ENCODE data around the gene SPATA13.

SPATA13 gene

GRCh38 chr13:24122569-24122968, 38.0 kb upstream of the SPATA13 start:
- POLR2A ChIA-PET, result no interaction called here

GRCh38 chr13:24123761-24124160, 36.8 kb upstream of the SPATA13 start:
- CTCF ChIA-PET, result no interaction called here
- no peak for DNase-seq (ENCODE audit: extremely low spot score)
- no peak for TF ChIP-seq CTCF (IDR thresholded peaks at IDR 0.05; ENCODE audit: control extremely low read depth, extremely low read depth, low read depth, missing control alignments)
- POLR2A ChIA-PET, result no interaction called here

More at GRCh38 chr13:24122569-24122968, 38.0 kb upstream of the SPATA13 start:
- CTCF ChIA-PET, result interaction anchor here (1.4 to 1.6 kb wide), 2 partner anchors 13 to 19 kb away, joined by 3 to 4 read pairs; no protein-coding TSS in a partner anchor
- no peak for DNase-seq (ENCODE audit: extremely low spot score)
- TF ChIP-seq CTCF (IDR thresholded peaks at IDR 0.05; ENCODE audit: control extremely low read depth, extremely low read depth, low read depth, missing control alignments), result no peak

- DNase-seq (ENCODE audit: extremely low spot score), result peak; percentile 72
- CTCF ChIA-PET, result no interaction called here
- POLR2A ChIA-PET, result no interaction called here
- TF ChIP-seq CTCF (IDR thresholded peaks at IDR 0.05; ENCODE audit: control extremely low read depth, extremely low read depth, low read depth, missing control alignments), result no peak
Observed at GRCh38 chr13:24124789-24125476, 35.6 kb upstream of the SPATA13 start.

GRCh38 chr13:24127116-24127631, 33.3 kb upstream of the SPATA13 start:
- ChIA-PET POLR2A (no interaction called here), CTCF (interaction anchor here (0.9 to 1.6 kb wide), 4 partner anchors 11 to 108 kb away, joined by 3 to 5 read pairs (median 4); no protein-coding TSS in a partner anchor)
- TF ChIP-seq CTCF (IDR thresholded peaks at IDR 0.05; ENCODE audit: control extremely low read depth, extremely low read depth, low read depth, missing control alignments), result no peak
- DNase-seq (ENCODE audit: extremely low spot score), result peak; percentile 46

- POLR2A ChIA-PET, result no interaction called here
- CTCF ChIA-PET, result interaction anchor here (0.9 to 1.6 kb wide), 3 partner anchors 12 to 109 kb away, joined by 3 to 5 read pairs (median 4); no protein-coding TSS in a partner anchor
- no peak for DNase-seq (ENCODE audit: extremely low spot score)
- TF ChIP-seq CTCF (IDR thresholded peaks at IDR 0.05; ENCODE audit: control extremely low read depth, extremely low read depth, low read depth, missing control alignments), result no peak
Observed at GRCh38 chr13:24128112-24128511, 32.4 kb upstream of the SPATA13 start.

- CTCF ChIA-PET, result interaction anchor here (1.6 kb wide), 1 partner anchor 13 kb away, joined by 4 read pairs; no protein-coding TSS in a partner anchor
- no peak for TF ChIP-seq CTCF (IDR thresholded peaks at IDR 0.05; ENCODE audit: control extremely low read depth, extremely low read depth, low read depth, missing control alignments)
- DNase-seq (ENCODE audit: extremely low spot score), result no peak
Observed at GRCh38 chr13:24128962-24129361, 31.6 kb upstream of the SPATA13 start.

More at GRCh38 chr13:24128962-24129361, 31.6 kb upstream of the SPATA13 start:
- POLR2A ChIA-PET, result no interaction called here

Data from GM10248 (cell line).